ENCODE data around the gene SLC7A5.

DNA sequence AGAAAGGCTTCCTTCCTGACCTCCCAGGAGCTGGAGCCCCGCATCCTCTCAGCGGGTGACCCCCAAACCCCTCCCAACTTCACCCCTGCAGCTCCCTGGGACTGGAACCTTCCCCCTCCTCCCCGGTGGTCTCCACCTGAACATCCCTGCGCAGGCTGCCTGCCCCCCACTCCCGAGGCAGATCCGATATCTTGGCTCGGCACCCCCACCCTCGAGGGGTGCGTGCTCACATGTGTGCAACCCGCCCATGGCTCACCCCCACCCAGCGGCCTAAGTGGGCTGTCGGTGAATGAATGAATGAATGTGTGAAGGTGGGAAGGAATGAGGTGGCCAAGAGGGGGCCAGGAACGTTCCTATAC is 39.7 kb downstream of the SLC7A5 start:
- TF ChIP-seq ZSCAN20 (CRISPR knock-in tag; IDR thresholded peaks at IDR 0.05): no peak
- TF ChIP-seq POLR2A (IDR thresholded peaks at IDR 0.05; ENCODE audit: low read length): no peak
- no peak for TF ChIP-seq ZFP36 (IDR thresholded peaks at IDR 0.05; ENCODE audit: borderline replicate concordance, partially characterized antibody)
- no peak for TF ChIP-seq KDM1A (IDR thresholded peaks at IDR 0.05; ENCODE audit: low read depth)
- TF ChIP-seq, protein P1, sequence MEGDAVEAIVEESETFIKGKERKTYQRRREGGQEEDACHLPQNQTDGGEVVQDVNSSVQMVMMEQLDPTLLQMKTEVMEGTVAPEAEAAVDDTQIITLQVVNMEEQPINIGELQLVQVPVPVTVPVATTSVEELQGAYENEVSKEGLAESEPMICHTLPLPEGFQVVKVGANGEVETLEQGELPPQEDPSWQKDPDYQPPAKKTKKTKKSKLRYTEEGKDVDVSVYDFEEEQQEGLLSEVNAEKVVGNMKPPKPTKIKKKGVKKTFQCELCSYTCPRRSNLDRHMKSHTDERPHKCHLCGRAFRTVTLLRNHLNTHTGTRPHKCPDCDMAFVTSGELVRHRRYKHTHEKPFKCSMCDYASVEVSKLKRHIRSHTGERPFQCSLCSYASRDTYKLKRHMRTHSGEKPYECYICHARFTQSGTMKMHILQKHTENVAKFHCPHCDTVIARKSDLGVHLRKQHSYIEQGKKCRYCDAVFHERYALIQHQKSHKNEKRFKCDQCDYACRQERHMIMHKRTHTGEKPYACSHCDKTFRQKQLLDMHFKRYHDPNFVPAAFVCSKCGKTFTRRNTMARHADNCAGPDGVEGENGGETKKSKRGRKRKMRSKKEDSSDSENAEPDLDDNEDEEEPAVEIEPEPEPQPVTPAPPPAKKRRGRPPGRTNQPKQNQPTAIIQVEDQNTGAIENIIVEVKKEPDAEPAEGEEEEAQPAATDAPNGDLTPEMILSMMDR (IDR thresholded peaks at IDR 0.05): no peak
- TF ChIP-seq, protein P2, sequence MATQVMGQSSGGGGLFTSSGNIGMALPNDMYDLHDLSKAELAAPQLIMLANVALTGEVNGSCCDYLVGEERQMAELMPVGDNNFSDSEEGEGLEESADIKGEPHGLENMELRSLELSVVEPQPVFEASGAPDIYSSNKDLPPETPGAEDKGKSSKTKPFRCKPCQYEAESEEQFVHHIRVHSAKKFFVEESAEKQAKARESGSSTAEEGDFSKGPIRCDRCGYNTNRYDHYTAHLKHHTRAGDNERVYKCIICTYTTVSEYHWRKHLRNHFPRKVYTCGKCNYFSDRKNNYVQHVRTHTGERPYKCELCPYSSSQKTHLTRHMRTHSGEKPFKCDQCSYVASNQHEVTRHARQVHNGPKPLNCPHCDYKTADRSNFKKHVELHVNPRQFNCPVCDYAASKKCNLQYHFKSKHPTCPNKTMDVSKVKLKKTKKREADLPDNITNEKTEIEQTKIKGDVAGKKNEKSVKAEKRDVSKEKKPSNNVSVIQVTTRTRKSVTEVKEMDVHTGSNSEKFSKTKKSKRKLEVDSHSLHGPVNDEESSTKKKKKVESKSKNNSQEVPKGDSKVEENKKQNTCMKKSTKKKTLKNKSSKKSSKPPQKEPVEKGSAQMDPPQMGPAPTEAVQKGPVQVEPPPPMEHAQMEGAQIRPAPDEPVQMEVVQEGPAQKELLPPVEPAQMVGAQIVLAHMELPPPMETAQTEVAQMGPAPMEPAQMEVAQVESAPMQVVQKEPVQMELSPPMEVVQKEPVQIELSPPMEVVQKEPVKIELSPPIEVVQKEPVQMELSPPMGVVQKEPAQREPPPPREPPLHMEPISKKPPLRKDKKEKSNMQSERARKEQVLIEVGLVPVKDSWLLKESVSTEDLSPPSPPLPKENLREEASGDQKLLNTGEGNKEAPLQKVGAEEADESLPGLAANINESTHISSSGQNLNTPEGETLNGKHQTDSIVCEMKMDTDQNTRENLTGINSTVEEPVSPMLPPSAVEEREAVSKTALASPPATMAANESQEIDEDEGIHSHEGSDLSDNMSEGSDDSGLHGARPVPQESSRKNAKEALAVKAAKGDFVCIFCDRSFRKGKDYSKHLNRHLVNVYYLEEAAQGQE (IDR thresholded peaks at IDR 0.05): no peak
- no peak for TF ChIP-seq FOXS1 (CRISPR knock-in tag; IDR thresholded peaks at IDR 0.05)
- no peak for TF ChIP-seq MYC (IDR thresholded peaks at IDR 0.05; ENCODE audit: borderline replicate concordance, low read length)
- no peak for TF ChIP-seq CEBPB (IDR thresholded peaks at IDR 0.05)
- no peak for TF ChIP-seq RCOR1 (IDR thresholded peaks at IDR 0.05; ENCODE audit: low read depth, low read length)
- TF ChIP-seq PHF8 (IDR thresholded peaks at IDR 0.05; ENCODE audit: borderline replicate concordance, low read depth): no peak
- TF ChIP-seq MAFK (IDR thresholded peaks at IDR 0.05; ENCODE audit: partially characterized antibody): no peak
- TF ChIP-seq EP300 (IDR thresholded peaks at IDR 0.05): no peak

Measured in A549 (cell line).